H1 (cell line): ENCODE data around the gene ARHGAP32. TPM values are rescaled to one million over a fixed set of nuclear protein-coding genes. Genes with fewer than 3 reads are reported as not detected.

ENCODE experiments used
- CTCF ChIA-PET: fragments of 300-600 bp; sonication (Branson Sonifier 250); formaldehyde crosslinking; loops from one replicate; lab custom pipeline; 2021; ENCODE audit not compliant: partially characterized antibody; lab: Charles Lee
- POLR2A ChIA-PET: fragments of 300-600 bp; sonication (Branson Sonifier 250); formaldehyde crosslinking; loops from one replicate; lab custom pipeline; 2021; ENCODE audit warnings: inconsistent platforms; ENCODE audit not compliant: partially characterized antibody; lab: Charles Lee
- DNase-seq, 2 experiments: peaks; one replicate each; pipeline versions ENCODE4 v3.0.0 to v3.0.0-alpha.2; 2010 to 2022; ENCODE audit warnings: low spot score in 2 of 2, low read depth in 1 of 2, mixed read lengths in 1 of 2
- FAIRE-seq: peaks from 2 replicates; lab custom pipeline; 2011; peaks lifted over from hg19 to GRCh38; lab: Jason Lieb, UNC
- H2AFZ ChIP-seq: 2 replicates; pipeline ENCODE4 v1.8.1; 2012; ENCODE audit warnings: low read length, inconsistent platforms
- H2AK5ac ChIP-seq: 2 replicates; pipeline ENCODE4 v1.6.1; 2013; ENCODE audit warnings: low read depth, low read length
- H2BK120ac ChIP-seq: replicated peaks from 2 replicates; pipeline ENCODE3; 2013; ENCODE audit warnings: low read depth, low read length, inconsistent platforms
- H2BK12ac ChIP-seq: 2 replicates; pipeline ENCODE4 v1.6.1; 2013; ENCODE audit warnings: low read depth, low read length
- H2BK15ac ChIP-seq: 2 replicates; pipeline ENCODE4 v1.6.1; 2013; ENCODE audit warnings: low read length
- H2BK20ac ChIP-seq: 2 replicates; pipeline ENCODE4 v1.6.1; 2013; ENCODE audit warnings: low read length
- H2BK5ac ChIP-seq: 2 replicates; pipeline ENCODE4 v1.6.1; 2013; ENCODE audit warnings: low read depth, low read length
- H3K14ac ChIP-seq: 2 replicates; pipeline ENCODE4 v1.6.1; 2013; ENCODE audit warnings: inconsistent platforms; ENCODE audit not compliant: insufficient read length
- H3K18ac ChIP-seq: 2 replicates; pipeline ENCODE4 v1.6.1; 2013; ENCODE audit warnings: low read length; ENCODE audit errors: extremely low read depth
- H3K23ac ChIP-seq: 2 replicates; pipeline ENCODE4 v1.6.1; 2013; ENCODE audit warnings: inconsistent platforms; ENCODE audit not compliant: insufficient read length
- H3K23me2 ChIP-seq: 2 replicates; pipeline ENCODE4 v1.6.1; 2013; ENCODE audit warnings: low read depth, low read length
- H3K27ac ChIP-seq: 2 replicates; pipeline ENCODE4 v1.6.1; 2011; ENCODE audit warnings: low read depth, low read length, inconsistent platforms
- H3K27me3 ChIP-seq, 4 experiments: replicated peaks in 1 of 4; 1 replicate in 1 of 4; 2 replicates in 3 of 4; pipeline versions ENCODE4 v1.6.1 to v1.8.1; 2011 to 2013; ENCODE audit warnings: low read length in 3 of 4, mild to moderate bottlenecking in 3 of 4, inconsistent platforms in 2 of 4, mixed read lengths in 2 of 4, moderate library complexity in 1 of 4; ENCODE audit not compliant: control insufficient read depth in 3 of 4, insufficient read depth in 3 of 4; ENCODE audit errors: extremely low read depth in 1 of 4
- H3K36me3 ChIP-seq, 4 experiments: 2 replicates each; pipeline versions ENCODE4 v1.6.1 to v1.8.1; 2011 to 2013; ENCODE audit warnings: mild to moderate bottlenecking in 4 of 4, low read length in 3 of 4, moderate library complexity in 2 of 4, control low read depth in 1 of 4, inconsistent platforms in 1 of 4; ENCODE audit not compliant: insufficient read depth in 4 of 4, control insufficient read depth in 2 of 4
- H3K4ac ChIP-seq: replicated peaks from 2 replicates; pipeline ENCODE3; 2013; ENCODE audit warnings: low read length, low read depth, mixed read lengths, inconsistent platforms; ENCODE audit not compliant: insufficient read length
- H3K4me1 ChIP-seq, 4 experiments: replicated peaks in 1 of 4; 1 replicate in 1 of 4; 2 replicates in 3 of 4; pipeline versions ENCODE4 v1.6.1 to v1.8.1; 2011 to 2013; ENCODE audit warnings: low read length in 3 of 4, inconsistent platforms in 2 of 4, mixed read lengths in 1 of 4; ENCODE audit not compliant: insufficient read depth in 4 of 4, control insufficient read depth in 3 of 4
- H3K4me2 ChIP-seq, 2 experiments: 2 replicates each; pipeline versions ENCODE4 v1.6.1 to v1.8.1; 2011 to 2013; ENCODE audit warnings: low read depth in 2 of 2, low read length in 2 of 2, control low read depth in 1 of 2, inconsistent platforms in 1 of 2, mild to moderate bottlenecking in 1 of 2; ENCODE audit not compliant: insufficient read depth in 1 of 2
- H3K4me3 ChIP-seq, 4 experiments: fragments of 200-600, 300-600 bp in 1 of 4; sonication (generic), shearing (Covaris generic), sonication (Bioruptor Twin) in 1 of 4; 2 replicates each; pipeline versions ENCODE4 v1.5.1 to v1.8.1; 2011 to 2016; ENCODE audit warnings: low read length in 4 of 4, low read depth in 3 of 4, control low read depth in 2 of 4, inconsistent platforms in 2 of 4, mild to moderate bottlenecking in 2 of 4, mixed read lengths in 1 of 4, moderate library complexity in 1 of 4; ENCODE audit not compliant: insufficient read depth in 2 of 4; ENCODE audit errors: extremely low read depth in 1 of 4
- H3K56ac ChIP-seq: replicated peaks from 2 replicates; pipeline ENCODE3; 2013; ENCODE audit warnings: low read depth, mild to moderate bottlenecking, mixed read lengths, low read length, inconsistent platforms; ENCODE audit not compliant: insufficient read length
- H3K79me1 ChIP-seq: 2 replicates; pipeline ENCODE4 v1.6.1; 2013; ENCODE audit warnings: low read depth, low read length, control low read depth
- H3K79me2 ChIP-seq, 2 experiments: 2 replicates each; pipeline versions ENCODE4 v1.6.1 to v1.8.1; 2012 to 2013; ENCODE audit warnings: low read length in 2 of 2, mild to moderate bottlenecking in 2 of 2, inconsistent platforms in 1 of 2; ENCODE audit not compliant: insufficient read depth in 2 of 2, control insufficient read depth in 1 of 2
- H3K9ac ChIP-seq, 4 experiments: replicated peaks in 1 of 4; 1 replicate in 1 of 4; 2 replicates in 3 of 4; pipeline versions ENCODE4 v1.6.1 to v1.8.1; 2011 to 2013; ENCODE audit warnings: low read depth in 3 of 4, low read length in 3 of 4, control low read depth in 2 of 4, mild to moderate bottlenecking in 2 of 4, moderate library complexity in 2 of 4, inconsistent platforms in 1 of 4; ENCODE audit errors: extremely low read depth in 1 of 4
- H3K9me3 ChIP-seq, 2 experiments: 2 replicates each; pipeline versions ENCODE4 v1.6.1 to v1.8.1; 2012 to 2013; ENCODE audit warnings: mild to moderate bottlenecking in 2 of 2, moderate library complexity in 2 of 2, control low read depth in 1 of 2, inconsistent platforms in 1 of 2, low read depth in 1 of 2, low read length in 1 of 2, mixed read lengths in 1 of 2; ENCODE audit not compliant: insufficient read depth in 2 of 2
- H4K20me1 ChIP-seq, 2 experiments: replicated peaks in 1 of 2; 2 replicates each; pipeline versions ENCODE3 to v1.8.1; 2011 to 2013; ENCODE audit warnings: inconsistent platforms in 2 of 2, low read length in 2 of 2, mild to moderate bottlenecking in 1 of 2; ENCODE audit not compliant: insufficient read depth in 2 of 2, control insufficient read depth in 1 of 2
- H4K5ac ChIP-seq: 2 replicates; pipeline ENCODE4 v1.6.1; 2013; ENCODE audit warnings: low read length, low read depth, mixed read lengths, inconsistent platforms; ENCODE audit not compliant: insufficient read length
- H4K8ac ChIP-seq: 2 replicates; pipeline ENCODE4 v1.8.0; 2013; ENCODE audit warnings: mild to moderate bottlenecking, moderate library complexity, low read length, inconsistent platforms; ENCODE audit not compliant: insufficient read depth; ENCODE audit errors: extremely low read depth
- H4K91ac ChIP-seq: replicated peaks from 2 replicates; pipeline ENCODE3; 2013; ENCODE audit warnings: low read length, mixed read lengths, inconsistent platforms; ENCODE audit not compliant: insufficient read length
- CHD2 ChIP-seq: IDR thresholded peaks from 2 replicates; pipeline ENCODE4 v1.6.1; 2012; ENCODE audit warnings: low read length, improper control_type of control experiment
- CTBP2 ChIP-seq: IDR thresholded peaks from 2 replicates; pipeline ENCODE4 v1.7.0; 2011; ENCODE audit warnings: borderline replicate concordance, mild to moderate bottlenecking, moderate library complexity, mixed read lengths, low read length; ENCODE audit not compliant: insufficient read depth, insufficient read length
- EZH2 ChIP-seq: fragments of 200-600 bp; sonication (generic); IDR thresholded peaks from 2 replicates; pipeline ENCODE4 v1.7.1; 2012; ENCODE audit warnings: low read depth, mild to moderate bottlenecking, moderate library complexity, low read length, inconsistent platforms; ENCODE audit not compliant: severe bottlenecking
- WGBS, 2 experiments: shearing (Covaris generic) in 1 of 2; methylation state at CpG; one replicate each; pipeline versions ENCODE4 v1.1.6 to v1.1.7; 2013 to 2015; ENCODE audit warnings: low lambda C conversion rate in 2 of 2, mixed read lengths in 2 of 2, inconsistent platforms in 1 of 2, low coverage in 1 of 2, missing lambda C conversion rate in 1 of 2; ENCODE audit not compliant: insufficient replicate concordance in 2 of 2, insufficient coverage in 1 of 2, insufficient read length in 1 of 2; ENCODE audit errors: extremely low coverage in 1 of 2, missing lambda C conversion rate in 1 of 2; 5-methylcytosine and 5-hydroxymethylcytosine counted together
- polyA plus RNA-seq, 7 experiments: library from polyadenylated mRNA; depleted of rRNA in 3 of 7; stranded (reverse) in 5 of 7; unstranded in 2 of 7; fragments of >200 nt in 5 of 7; fragments of 200-250 nt in 2 of 7; gene quantifications; 1 replicate in 5 of 7; 2 replicates in 1 of 7; 4 replicates in 1 of 7; pipeline versions ENCODE4 v1.2.1 to v1.2.3, GENCODE V29; 2011 to 2013; ENCODE audit warnings: missing spikeins in 2 of 7, mixed read lengths in 2 of 7
- total RNA-seq: library from RNA; stranded (reverse); fragmentation: NEBNext Ultra II Directional; extraction: Animal tissue kit (Norgen Biotek cat#: 25700); gene quantifications from 2 replicates; pipeline ENCODE4 v1.2.1, GENCODE V29; 2021

ARHGAP32 gene
- total and polyA plus RNA-seq, 2 of the 8 experiments (the other 6 are each of a cell fraction or from before 2014, with no cell fraction given): 13.7 to 30.0 TPM

DNA sequence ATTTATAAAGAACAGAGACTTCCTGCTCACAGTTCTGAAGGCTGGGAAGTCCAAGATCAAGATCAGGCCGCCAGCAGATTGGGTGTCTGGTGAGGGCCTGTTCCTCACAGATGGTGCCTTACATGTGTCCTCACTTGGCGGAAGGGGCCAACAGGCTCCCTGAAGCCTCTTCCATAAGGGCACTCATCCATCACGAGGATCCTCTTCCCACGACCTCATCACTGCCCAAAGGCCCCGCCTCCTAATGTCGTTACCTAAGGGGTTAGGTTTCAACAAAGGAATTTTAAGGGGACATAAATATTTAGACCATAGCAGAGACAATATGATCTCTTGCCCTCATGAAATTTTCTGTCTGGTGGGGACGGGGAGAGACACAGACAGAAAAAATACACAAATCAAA, 268.0 kb downstream of the ARHGAP32 start:
- CTCF ChIA-PET: interaction anchor here (1.2 to 7.8 kb wide), 9 partner anchors 10 to 42 kb away, joined by 3 to 77 read pairs (median 6); no protein-coding TSS in a partner anchor
- no peak overlapping the region for H3K4me2 ChIP-seq
- H2BK12ac ChIP-seq: no peak overlapping the region
- no peak overlapping the region for H3K18ac ChIP-seq
- no peak overlapping the region for H4K8ac ChIP-seq
- H2BK20ac ChIP-seq: no peak overlapping the region
- H2AK5ac ChIP-seq: no peak overlapping the region
- H3K4me1 ChIP-seq: peaks cover 5 to 32% (median 12%) of the 10 kb centered on the region in 4 experiments
- no peaks in the 10 kb centered on the region for H3K79me1 ChIP-seq
- no peak overlapping the region for H3K14ac ChIP-seq
- H3K36me3 ChIP-seq: no peaks in the 10 kb centered on the region
- no peak overlapping the region for H3K23ac ChIP-seq
- H2BK120ac ChIP-seq: no peak overlapping the region
- DNase-seq (no peak), FAIRE-seq (no peak)
- H2AFZ ChIP-seq: no peak overlapping the region
- H3K27me3 ChIP-seq: peaks cover 2 to 32% (median 23%) of the 10 kb centered on the region in 4 experiments
- no peak overlapping the region for H3K27ac ChIP-seq
- H2BK5ac ChIP-seq: no peak overlapping the region
- no peak overlapping the region for H3K9ac ChIP-seq
- H3K4me3 ChIP-seq: no peak overlapping the region
- no peaks in the 10 kb centered on the region for H3K9me3 ChIP-seq
- no peaks in the 10 kb centered on the region for H3K79me2 ChIP-seq
- H3K23me2 ChIP-seq: peaks cover under 1% of the 10 kb centered on the region; the same call in 1 of the 2 replicates
- no peak overlapping the region for H2BK15ac ChIP-seq
- H3K56ac ChIP-seq: no peak overlapping the region
- H3K4ac ChIP-seq: no peak overlapping the region
- no peak overlapping the region for H4K91ac ChIP-seq
- POLR2A ChIA-PET: no interaction called here
- no peaks in the 10 kb centered on the region for H4K20me1 ChIP-seq
- no peak overlapping the region for H4K5ac ChIP-seq
- 77% methylated on average over 7 of the region's 7 CpGs; no CpG with 5 or more reads in 1 of the 2 experiments for WGBS, 2 experiments
- TF ChIP-seq CHD2: no peak
- TF ChIP-seq CTBP2: no peak
- no peak for TF ChIP-seq EZH2
